IMR-90 (cell line): ENCODE measurements around the gene OPCML. TPM values are rescaled to one million over a fixed set of nuclear protein-coding genes. Genes with fewer than 3 reads are reported as not detected.

Experiments
- ATAC-seq: fragments of 200-7000 bp; cut with Tn5 transposase; 2 replicates; pipeline ENCODE4 v1.9.1; 2020; ENCODE audit warnings: low read depth, mild to moderate bottlenecking, moderate library complexity
- BruUV-seq: library from RNA; stranded (reverse); fragments of 400-500 nt; replicated peaks from 2 replicates; lab custom pipeline; 2021; lab: Mats Ljungman, UMichigan
- CTCF ChIA-PET: fragments of 300-600 bp; formaldehyde crosslinking; extraction: SDS; loops from one replicate; lab custom pipeline; 2021; ENCODE audit warnings: antibody characterized with exemption; lab: Yijun Ruan, JAX
- POLR2A ChIA-PET: fragments of 300-600 bp; sonication (Branson Sonifier 250); formaldehyde crosslinking; loops from one replicate; lab custom pipeline; 2022; ENCODE audit warnings: antibody characterized with exemption; ENCODE audit not compliant: unreplicated experiment; lab: Charles Lee
- DNase-seq: peaks from one replicate; pipeline ENCODE4 v3.0.0; 2013
- H2AFZ ChIP-seq: replicated peaks from 2 replicates; pipeline ENCODE3; 2013; ENCODE audit warnings: low read length, mild to moderate bottlenecking; ENCODE audit not compliant: poor library complexity
- H2AK5ac ChIP-seq: 2 replicates; pipeline ENCODE4 v1.6.1; 2013; ENCODE audit warnings: low read depth, low read length, inconsistent platforms
- H2AK9ac ChIP-seq: replicated peaks from 2 replicates; pipeline ENCODE3; 2013; ENCODE audit warnings: mild to moderate bottlenecking, low read depth, low read length, moderate library complexity; ENCODE audit not compliant: poor library complexity
- H2BK120ac ChIP-seq: 2 replicates; pipeline ENCODE4 v1.6.1; 2013; ENCODE audit warnings: low read depth, low read length, inconsistent platforms
- H2BK15ac ChIP-seq: 3 replicates; pipeline ENCODE4 v1.6.1; 2013; ENCODE audit warnings: low read depth, low read length, inconsistent platforms
- H2BK20ac ChIP-seq: 2 replicates; pipeline ENCODE4 v1.6.1; 2013; ENCODE audit warnings: low read depth, mild to moderate bottlenecking, inconsistent platforms, low read length, moderate library complexity
- H2BK5ac ChIP-seq: 2 replicates; pipeline ENCODE4 v1.6.1; 2013; ENCODE audit warnings: mild to moderate bottlenecking, low read depth, low read length, inconsistent platforms; ENCODE audit not compliant: poor library complexity, severe bottlenecking
- H3K14ac ChIP-seq: replicated peaks from 2 replicates; pipeline ENCODE4 v1.6.1; 2013; ENCODE audit warnings: low read depth, low read length, inconsistent platforms
- H3K18ac ChIP-seq: 2 replicates; pipeline ENCODE4 v1.6.1; 2013; ENCODE audit warnings: low read depth, low read length, control low read depth
- H3K23ac ChIP-seq: 2 replicates; pipeline ENCODE4 v1.6.1; 2013; ENCODE audit warnings: low read depth, low read length, inconsistent platforms
- H3K27ac ChIP-seq: 2 replicates; pipeline ENCODE4 v1.5.1; 2013; ENCODE audit warnings: mild to moderate bottlenecking, control low read depth, low read length; ENCODE audit not compliant: insufficient read depth
- H3K27me3 ChIP-seq: 2 replicates; pipeline ENCODE4 v1.6.1; 2013; ENCODE audit warnings: low read length; ENCODE audit not compliant: control insufficient read depth, insufficient read depth
- H3K36me3 ChIP-seq: 2 replicates; pipeline ENCODE4 v1.6.1; 2013; ENCODE audit warnings: low read length, mixed read lengths; ENCODE audit not compliant: control insufficient read depth, insufficient read depth
- H3K4ac ChIP-seq: 2 replicates; pipeline ENCODE4 v1.6.1; 2013; ENCODE audit warnings: low read depth, low read length, inconsistent platforms
- H3K4me1 ChIP-seq: 2 replicates; pipeline ENCODE4 v1.6.1; 2013; ENCODE audit warnings: low read length, mixed read lengths; ENCODE audit not compliant: control insufficient read depth, insufficient read depth
- H3K4me2 ChIP-seq: 2 replicates; pipeline ENCODE4 v1.6.1; 2013; ENCODE audit warnings: low read depth, mild to moderate bottlenecking, control low read depth, low read length, moderate library complexity
- H3K4me3 ChIP-seq: 2 replicates; pipeline ENCODE4 v1.5.1; 2013; ENCODE audit warnings: low read depth, mild to moderate bottlenecking, control low read depth, low read length, moderate library complexity; ENCODE audit not compliant: insufficient read depth
- H3K56ac ChIP-seq: 2 replicates; pipeline ENCODE4 v1.6.1; 2013; ENCODE audit warnings: low read length, inconsistent platforms; ENCODE audit not compliant: insufficient read depth; ENCODE audit errors: extremely low read depth
- H3K79me1 ChIP-seq, 2 experiments: 2 replicates each; pipeline ENCODE4 v1.6.1; 2013; ENCODE audit warnings: low read length in 2 of 2, inconsistent platforms in 1 of 2, low read depth in 1 of 2
- H3K9ac ChIP-seq: 2 replicates; pipeline ENCODE4 v1.6.1; 2013; ENCODE audit warnings: low read depth, low read length, control low read depth
- H3K9me1 ChIP-seq: 2 replicates; pipeline ENCODE4 v1.6.1; 2013; ENCODE audit warnings: low read length, inconsistent platforms; ENCODE audit not compliant: insufficient read depth
- H3K9me3 ChIP-seq: 2 replicates; pipeline ENCODE4 v1.6.1; 2013; ENCODE audit warnings: low read length; ENCODE audit not compliant: control insufficient read depth, insufficient read depth
- H4K20me1 ChIP-seq: 2 replicates; pipeline ENCODE4 v1.6.1; 2013; ENCODE audit warnings: low read length, inconsistent platforms; ENCODE audit not compliant: insufficient read depth
- H4K5ac ChIP-seq: 2 replicates; pipeline ENCODE4 v1.6.1; 2013; ENCODE audit warnings: mild to moderate bottlenecking, low read depth, low read length, control low read depth
- H4K8ac ChIP-seq, 2 experiments: 2 replicates each; pipeline ENCODE4 v1.6.1; 2013; ENCODE audit warnings: low read depth in 2 of 2, low read length in 2 of 2, control low read depth in 1 of 2, inconsistent platforms in 1 of 2
- H4K91ac ChIP-seq: 2 replicates; pipeline ENCODE4 v1.6.1; 2013; ENCODE audit warnings: low read depth, low read length, inconsistent platforms; ENCODE audit not compliant: insufficient read depth
- CHD1 ChIP-seq: IDR thresholded peaks from 2 replicates; pipeline ENCODE4 v1.6.1; 2012; ENCODE audit warnings: low read depth, low read length, improper control_type of control experiment
- FOS ChIP-seq: fragments of 150-350 bp; IDR thresholded peaks from 2 replicates; pipeline ENCODE4 v1.6.1; 2016; ENCODE audit warnings: low read depth, low read length
- NFE2L2 ChIP-seq: fragments of 150-350 bp; IDR thresholded peaks from 2 replicates; pipeline ENCODE4 v1.6.1; 2016; ENCODE audit warnings: low read depth, mild to moderate bottlenecking, low read length
- WGBS, 2 experiments: methylation state at CpG; one replicate each; pipeline versions ENCODE4 v1.1.5 to v1.1.7; 2013; ENCODE audit warnings: missing lambda C conversion rate in 2 of 2; ENCODE audit not compliant: insufficient read length in 1 of 2; ENCODE audit errors: extremely low coverage in 2 of 2; 5-methylcytosine and 5-hydroxymethylcytosine counted together
- dilution Hi-C: fragments of 300-500 bp; cut with HindIII; formaldehyde crosslinking; loops from one replicate; pipeline ENCODE4 v1.14.3; 2018; ENCODE audit warnings: low sequenced_read_pairs; ENCODE audit not compliant: unreplicated experiment
- in situ Hi-C: fragments of 300-500 bp; cut with MboI; formaldehyde crosslinking; loops from 3 replicates; pipeline ENCODE4 v1.14.3; 2019; ENCODE audit warnings: low sequenced_read_pairs, inconsistent platforms, mixed read lengths
- intact Hi-C: fragments of 100-400 bp; cut with micrococcal nuclease; formaldehyde crosslinking; loops from 2 replicates; pipeline ENCODE4 v1.10.0; 2022
- polyA plus RNA-seq, 3 experiments: library from polyadenylated mRNA; depleted of rRNA; stranded (reverse); fragments of >200 nt; gene quantifications; 2 replicates each; pipeline ENCODE4 v1.2.3, GENCODE V29; 2012; ENCODE audit warnings: low replicate concordance in 1 of 3
- total RNA-seq: library from RNA; depleted of rRNA; stranded (reverse); fragments of >200 nt; gene quantifications from 2 replicates; pipeline ENCODE4 v1.2.3, GENCODE V29; 2012

Gene OPCML
- total and polyA plus RNA-seq, 2 of the 4 experiments (the other 2 are of a cell fraction), result under 0.01 to 2.6 TPM

DNA sequence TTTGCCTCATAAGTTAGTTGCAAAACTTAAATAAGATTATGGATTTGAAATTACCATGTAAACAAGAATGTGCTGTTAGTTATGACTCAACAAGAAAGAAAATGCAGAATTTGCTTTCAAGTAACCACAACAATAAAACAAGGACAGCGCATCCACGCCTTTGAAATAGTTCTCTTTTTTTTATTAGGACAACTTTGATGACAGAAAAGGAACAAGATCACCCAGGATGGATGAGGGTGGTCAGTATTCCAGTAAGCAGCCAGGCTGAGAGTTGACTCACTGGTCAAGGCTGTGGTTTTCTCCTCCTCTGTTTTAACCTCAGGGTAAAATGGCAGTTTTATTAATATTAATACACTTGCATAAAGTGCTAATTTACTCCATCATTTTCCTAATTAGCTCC lies 544.4 kb downstream of the OPCML start:
- ChIA-PET POLR2A (no interaction called here), CTCF (no interaction called here)
- no peak overlapping the region for H4K5ac ChIP-seq
- H3K4ac ChIP-seq, result no peak overlapping the region
- no peak overlapping the region for H3K4me2 ChIP-seq
- no peaks in the 10 kb centered on the region for H3K9me1 ChIP-seq
- no peaks in the 10 kb centered on the region for H4K20me1 ChIP-seq
- intact Hi-C loops (no loop called here), dilution Hi-C loops (no loop called here), in situ Hi-C loops (no loop called here)
- no peak for TF ChIP-seq FOS
- TF ChIP-seq CHD1, result no peak
- no peak for TF ChIP-seq NFE2L2
- no peak overlapping the region for H2BK20ac ChIP-seq
- no peaks in the 10 kb centered on the region for H3K36me3 ChIP-seq
- no peak overlapping the region for H2AFZ ChIP-seq
- DNase-seq (no peak), ATAC-seq (no peak)
- H3K4me1 ChIP-seq, result no peaks in the 10 kb centered on the region
- BruUV-seq, result no TSS peak
- no peak overlapping the region for H3K18ac ChIP-seq
- H4K8ac ChIP-seq, result no peak overlapping the region
- H3K27me3 ChIP-seq, result no peaks in the 10 kb centered on the region
- no peaks in the 10 kb centered on the region for H3K79me1 ChIP-seq
- no CpG with 5 or more reads among the region's 2 CpGs for WGBS, 2 experiments
- H2BK15ac ChIP-seq, result no peak overlapping the region
- H3K27ac ChIP-seq, result no peak overlapping the region
- no peak overlapping the region for H2AK9ac ChIP-seq
- no peak overlapping the region for H4K91ac ChIP-seq
- H3K23ac ChIP-seq, result no peak overlapping the region
- H2AK5ac ChIP-seq, result no peak overlapping the region
- no peak overlapping the region for H2BK120ac ChIP-seq
- no peak overlapping the region for H2BK5ac ChIP-seq
- H3K9ac ChIP-seq, result no peak overlapping the region
- no peak overlapping the region for H3K56ac ChIP-seq
- no peak overlapping the region for H3K14ac ChIP-seq
- H3K9me3 ChIP-seq, result no peaks in the 10 kb centered on the region
- no peak overlapping the region for H3K4me3 ChIP-seq
